K562 (cell line): ENCODE data around the gene IDH3G. TPM values are rescaled to one million over a fixed set of nuclear protein-coding genes. Genes with fewer than 3 reads are reported as not detected.

Experiments
- CC2D1A ChIP-seq: fragments of 450-650 bp; IDR thresholded peaks from 2 replicates; pipeline ENCODE4 v1.6.1; 2017; ENCODE audit warnings: mild to moderate bottlenecking
- E2F5 ChIP-seq: sonication (generic); formaldehyde crosslinking; IDR thresholded peaks from 2 replicates; pipeline ENCODE4 v1.8.0; 2022; ENCODE audit warnings: mild to moderate bottlenecking, missing genetic modification reagents
- ELF4 ChIP-seq: fragments of 450-650 bp; formaldehyde crosslinking; IDR thresholded peaks from 2 replicates; pipeline ENCODE4 v1.4.0; 2022; ENCODE audit warnings: missing genetic modification characterization
- HCFC1 ChIP-seq: IDR thresholded peaks from 2 replicates; pipeline ENCODE4 v1.6.1; 2012; ENCODE audit warnings: low read depth, low read length, improper control_type of control experiment
- KLF10 ChIP-seq: fragments of 250-450 bp; sonication (Bioruptor Pico); IDR thresholded peaks from 2 replicates; pipeline ENCODE4 v1.6.1; 2021; ENCODE audit warnings: matching md5 sums
- MAFF ChIP-seq: IDR thresholded peaks from 2 replicates; pipeline ENCODE4 v1.6.1; 2012; ENCODE audit warnings: low read length, improper control_type of control experiment
- MYNN ChIP-seq, 2 experiments: sonication (generic); formaldehyde crosslinking in 1 of 2; IDR thresholded peaks; 2 replicates each; pipeline versions ENCODE4 v1.5.0 to v1.6.1; 2016 to 2020; ENCODE audit warnings: antibody characterized with exemption in 1 of 2, missing genetic modification reagents in 1 of 2
- NR2C2 ChIP-seq, 2 experiments: fragments of 200-800 bp in 1 of 2; sonication (Bioruptor generic) in 1 of 2; sonication (generic) in 1 of 2; formaldehyde crosslinking in 1 of 2; IDR thresholded peaks; 2 replicates each; pipeline versions ENCODE4 v1.6.1 to v1.8.0; 2016 to 2022; ENCODE audit warnings: mild to moderate bottlenecking in 1 of 2, missing compliant biosample characterization in 1 of 2, missing genetic modification characterization in 1 of 2, missing genetic modification reagents in 1 of 2
- NR4A1 ChIP-seq, 2 experiments: fragments of 250-450 bp in 1 of 2; fragments of 450-650 bp in 1 of 2; sonication (Bioruptor Pico) in 1 of 2; IDR thresholded peaks; 2 replicates each; pipeline versions ENCODE4 v1.4.0 to v1.6.1; 2016 to 2020; ENCODE audit warnings: mild to moderate bottlenecking in 2 of 2, missing compliant biosample characterization in 1 of 2, missing genetic modification characterization in 1 of 2, moderate library complexity in 1 of 2
- PML ChIP-seq: IDR thresholded peaks from 2 replicates; pipeline ENCODE4 v1.6.1; 2012; ENCODE audit warnings: low read length, inconsistent platforms
- SIX5 ChIP-seq, 2 experiments: IDR thresholded peaks; 2 replicates each; pipeline ENCODE4 v1.6.1; 2011; ENCODE audit warnings: low read length in 2 of 2, borderline replicate concordance in 1 of 2, low read depth in 1 of 2, mild to moderate bottlenecking in 1 of 2, moderate library complexity in 1 of 2; ENCODE audit not compliant: insufficient read depth in 1 of 2
- THAP7 ChIP-seq: fragments of 250-450 bp; sonication (Bioruptor Pico); IDR thresholded peaks from 2 replicates; pipeline ENCODE4 v1.5.0; 2021
- TOE1 ChIP-seq, 2 experiments: fragments of 450-650 bp in 1 of 2; sonication (generic) in 1 of 2; formaldehyde crosslinking in 1 of 2; IDR thresholded peaks; 2 replicates each; pipeline versions ENCODE4 v1.7.1 to v1.8.0; 2016 to 2022; ENCODE audit warnings: borderline replicate concordance in 2 of 2, mild to moderate bottlenecking in 2 of 2, antibody characterized with exemption in 1 of 2, inconsistent platforms in 1 of 2, low read depth in 1 of 2, missing genetic modification reagents in 1 of 2, moderate library complexity in 1 of 2
- XRCC5 ChIP-seq: fragments of 200-400 bp; formaldehyde crosslinking; IDR thresholded peaks from 2 replicates; pipeline ENCODE4 v1.6.1; 2017; ENCODE audit warnings: low read depth, mild to moderate bottlenecking, low read length
- ZC3H11A ChIP-seq: IDR thresholded peaks from 2 replicates; pipeline ENCODE4 v1.6.1; 2012; ENCODE audit warnings: low read depth, low read length, improper control_type of control experiment
- ZNF24 ChIP-seq: fragments of 450-650 bp; IDR thresholded peaks from 2 replicates; pipeline ENCODE4 v1.6.1; 2016
- ZNF280A ChIP-seq: fragments of 450-650 bp; IDR thresholded peaks from 2 replicates; pipeline ENCODE4 v1.6.1; 2018; ENCODE audit warnings: mild to moderate bottlenecking, low read depth; ENCODE audit not compliant: partially characterized antibody
- ZNF592 ChIP-seq: fragments of 450-650 bp; IDR thresholded peaks from 2 replicates; pipeline ENCODE4 v1.6.1; 2017; ENCODE audit warnings: antibody characterized with exemption, mild to moderate bottlenecking
- ZNF696 ChIP-seq: fragments of 250-450 bp; sonication (Bioruptor Pico); conservative IDR thresholded peaks from 2 replicates; pipeline ENCODE4 v1.4.0; 2020; ENCODE audit warnings: mild to moderate bottlenecking, moderate library complexity
- polyA plus RNA-seq, 8 experiments: library from polyadenylated mRNA; depleted of rRNA in 4 of 8; stranded (reverse) in 5 of 8; unstranded in 3 of 8; fragments of >200 nt; fragmentation: Nextera tagmentation in 2 of 8; fragmentation: Illumina TruSeq in 1 of 8; extraction: Ambion mirVana in 2 of 8; extraction: Trizol in 1 of 8; gene quantifications; 2 replicates each; pipeline versions ENCODE4 v1.2.1 to v1.2.3, GENCODE V29; 2011 to 2014; ENCODE audit warnings: inconsistent platforms in 1 of 8, missing spikeins in 1 of 8
- total RNA-seq, 7 experiments: library from RNA; depleted of rRNA in 6 of 7; stranded (reverse); fragments of >200 nt in 6 of 7; fragmentation: Illumina TruSeq in 2 of 7; extraction: Trizol in 2 of 7; gene quantifications; 2 replicates each; pipeline versions ENCODE4 v1.2.1 to v1.2.3, GENCODE V29; 2011 to 2021; ENCODE audit warnings: low replicate concordance in 1 of 7

Gene IDH3G
- total and polyA plus RNA-seq, 9 of the 15 experiments (the other 6 are each of a cell fraction or from before 2014, with no cell fraction given): 24.3 to 72.5 (median 37.9) TPM

GRCh38 chrX:153794018-153794896 is at the start of gene IDH3G, which contains the start of gene SSR4 (continued):
- TF ChIP-seq ZNF592 (peak; percentile 41; the same call in 1 of the 2 replicates), KLF10 (CRISPR knock-in tag) (no peak), SIX5 (IDR thresholded peaks at IDR 0.05; ENCODE audit: borderline replicate concordance in 1 of 2, insufficient read depth in 1 of 2, low read depth in 1 of 2, low read length in 2 of 2) (no peak), MAFF (no peak; the same call in 1 of the 2 replicates), E2F5 (CRISPR knock-in tag) (no peak), ELF4 (no peak), ZNF696 (CRISPR knock-in tag) (no peak), ZNF24 (no peak), MYNN (IDR thresholded peaks at IDR 0.05) (no peak; the same call in 1 of the 2 replicates), MYNN (CRISPR knock-in tag; IDR thresholded peaks at IDR 0.05) (no peak), XRCC5 (no peak), NR4A1 (CRISPR knock-in tag; IDR thresholded peaks at IDR 0.05) (no peak), NR4A1 (tag; IDR thresholded peaks at IDR 0.05) (no peak), THAP7 (CRISPR knock-in tag) (no peak), PML (no peak; the same call in none of the 2 replicates), TOE1 (IDR thresholded peaks at IDR 0.05; ENCODE audit: borderline replicate concordance) (no peak), TOE1 (CRISPR knock-in tag; IDR thresholded peaks at IDR 0.05; ENCODE audit: borderline replicate concordance, low read depth) (no peak), ZNF280A (no peak), NR2C2 (CRISPR knock-in tag; IDR thresholded peaks at IDR 0.05) (peak; percentile 42; the same call in 1 of the 2 replicates), NR2C2 (tag; IDR thresholded peaks at IDR 0.05) (no peak), ZC3H11A (no peak), CC2D1A (no peak), HCFC1 (peak; percentile 71)
